ENCODE measurements around the gene VAV2. TPM values are rescaled to one million over a fixed set of nuclear protein-coding genes. Genes with fewer than 3 reads are reported as not detected.

Gene VAV2
- total RNA-seq, 2 experiments from 2014 or later = 4.7 to 6.4 TPM

DNA sequence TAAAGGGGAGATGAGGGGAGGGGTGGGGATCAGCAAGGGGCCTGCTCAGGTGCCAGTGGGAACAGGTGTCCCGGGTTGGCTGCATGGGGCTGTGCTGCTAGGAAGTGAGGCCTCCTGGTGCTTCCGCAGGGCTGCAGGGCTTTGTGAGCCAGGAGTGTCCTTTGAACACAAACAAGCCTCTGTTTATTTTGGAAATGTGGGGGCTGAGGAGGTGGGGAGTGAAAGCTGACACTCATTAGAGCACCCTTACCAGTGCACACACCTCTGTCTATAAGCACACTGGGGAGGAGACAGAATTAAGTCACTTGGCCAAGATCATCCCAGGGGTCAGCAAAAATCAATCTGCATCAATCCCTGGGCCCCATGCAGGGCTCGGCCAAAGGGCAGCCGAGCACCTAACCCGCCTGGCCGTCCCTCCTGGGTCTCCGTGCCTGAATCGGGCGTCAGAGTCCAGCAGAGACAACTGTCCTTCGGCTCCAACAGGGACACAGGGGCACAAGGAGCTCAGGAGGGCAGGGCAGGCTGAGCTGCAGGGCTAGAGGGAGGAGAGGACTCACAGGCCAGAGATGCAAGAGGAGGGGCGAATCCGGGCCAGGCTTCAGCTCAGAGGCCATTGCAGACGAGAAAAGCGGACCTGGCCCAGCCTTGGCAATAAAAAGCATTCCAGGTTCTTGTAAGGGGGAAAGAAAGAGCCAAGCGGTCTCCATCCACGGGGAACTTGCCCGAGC is 99.8 kb downstream of the VAV2 start:
- Mint-ChIP-seq H3K4me1 (no peaks in the 10 kb centered on the region), H3K27me3 (no peaks in the 10 kb centered on the region), H3K4me3 (no peak overlapping the region), H3K9me3 (no peaks in the 10 kb centered on the region), H3K36me3 (no peaks in the 10 kb centered on the region), H3K27ac (no peak overlapping the region)
- DNase-seq = no peak
- POLR2A ChIA-PET = no interaction called here
- ATAC-seq (ENCODE audit: low read depth) = no peak

DNA sequence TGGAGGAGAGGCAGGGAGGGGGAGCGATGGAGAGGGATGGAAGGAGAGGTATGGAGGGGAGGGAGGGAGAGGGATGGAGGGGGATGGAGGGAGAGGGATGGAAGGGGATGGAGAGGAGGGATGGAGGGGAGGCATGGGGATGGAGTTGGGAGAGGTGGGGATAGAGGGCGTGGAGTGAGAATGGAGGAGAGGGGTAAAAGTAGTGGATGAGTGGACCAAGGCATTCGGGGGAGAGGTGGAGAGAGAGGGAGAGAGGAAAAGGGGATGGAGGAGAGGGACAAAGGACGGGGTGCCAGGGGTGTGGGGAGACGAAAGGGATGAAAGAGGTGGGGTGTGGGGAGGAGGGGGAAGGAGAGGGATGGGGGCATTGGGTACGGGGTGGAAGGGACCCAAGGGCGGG is 100.4 kb downstream of the VAV2 start:
- POLR2A ChIA-PET = no interaction called here
- Mint-ChIP-seq H3K4me3 (no peak overlapping the region), H3K27me3 (no peaks in the 10 kb centered on the region), H3K36me3 (no peaks in the 10 kb centered on the region), H3K4me1 (no peaks in the 10 kb centered on the region), H3K27ac (no peak overlapping the region), H3K9me3 (no peaks in the 10 kb centered on the region)
- DNase-seq (no peak), ATAC-seq (ENCODE audit: low read depth) (no peak)

GRCh38 chr9:133890583-133890982 is 101.5 kb downstream of the VAV2 start:
- POLR2A ChIA-PET = interaction anchor here (0.6 kb wide), 1 partner anchor 73 kb away, joined by 4 read pairs; no protein-coding TSS in a partner anchor

DNA sequence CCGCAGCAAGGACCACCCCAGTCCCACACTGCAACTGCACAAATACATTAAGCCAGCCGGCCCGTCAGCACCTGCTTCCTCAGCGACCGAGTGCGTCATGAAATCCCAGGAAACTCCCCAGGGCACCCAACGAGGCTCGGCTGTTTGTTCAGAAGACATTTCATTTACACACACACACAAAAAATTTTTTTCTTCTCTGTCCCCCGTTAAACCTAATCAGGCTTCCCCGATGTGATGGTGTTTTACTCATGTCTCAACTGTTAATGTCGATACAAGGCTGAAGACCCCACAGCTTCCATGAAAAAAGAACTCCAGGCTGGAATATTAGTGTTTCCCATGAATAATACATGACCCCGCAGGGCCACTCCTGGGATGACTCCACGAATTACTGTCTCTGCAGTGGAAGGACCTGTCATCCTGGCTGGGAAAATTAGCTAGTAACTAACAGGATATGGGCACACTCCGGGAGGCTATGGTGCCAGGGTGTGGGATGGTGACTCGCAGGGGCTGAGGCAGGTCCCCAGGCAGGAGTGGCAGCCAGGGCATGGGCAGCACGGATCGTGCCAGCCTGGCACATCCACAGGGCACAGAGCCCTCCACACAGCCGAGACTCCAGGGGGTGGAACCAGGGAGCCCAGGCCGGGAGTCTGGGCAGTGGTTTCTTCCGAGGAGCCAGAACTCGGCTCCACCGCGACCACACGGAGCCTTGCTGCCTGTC is 102.4 kb downstream of the VAV2 start:
- Mint-ChIP-seq H3K36me3 (no peaks in the 10 kb centered on the region), H3K27ac (no peak overlapping the region), H3K4me3 (no peak overlapping the region), H3K9me3 (no peaks in the 10 kb centered on the region), H3K4me1 (no peaks in the 10 kb centered on the region), H3K27me3 (peaks cover 2% of the 10 kb centered on the region)
- DNase-seq (no peak), ATAC-seq (ENCODE audit: low read depth) (no peak)
- POLR2A ChIA-PET = no interaction called here

More at GRCh38 chr9:133890583-133890982, 101.5 kb downstream of the VAV2 start:
- Mint-ChIP-seq H3K27ac (no peak overlapping the region), H3K4me1 (no peaks in the 10 kb centered on the region), H3K27me3 (peaks cover 2% of the 10 kb centered on the region), H3K4me3 (no peak overlapping the region), H3K9me3 (no peaks in the 10 kb centered on the region), H3K36me3 (no peaks in the 10 kb centered on the region)
- no peak for ATAC-seq (ENCODE audit: low read depth)
- no peak for DNase-seq

- H3K27ac Mint-ChIP-seq = no peak overlapping the region
- POLR2A ChIA-PET = no interaction called here
- no peaks in the 10 kb centered on the region for H3K4me1 Mint-ChIP-seq
- no peaks in the 10 kb centered on the region for H3K36me3 Mint-ChIP-seq
- H3K27me3 Mint-ChIP-seq = peaks cover 2% of the 10 kb centered on the region
- H3K4me3 Mint-ChIP-seq = no peak overlapping the region
- no peak for DNase-seq
- no peaks in the 10 kb centered on the region for H3K9me3 Mint-ChIP-seq
- ATAC-seq (ENCODE audit: low read depth) = no peak
Measured at GRCh38 chr9:133888809-133889491, 103.2 kb downstream of the VAV2 start.

- POLR2A ChIA-PET = no interaction called here
- Mint-ChIP-seq H3K36me3 (no peaks in the 10 kb centered on the region), H3K4me3 (no peak overlapping the region), H3K27ac (no peak overlapping the region), H3K4me1 (no peaks in the 10 kb centered on the region), H3K9me3 (no peaks in the 10 kb centered on the region), H3K27me3 (peaks cover 2% of the 10 kb centered on the region)
- no peak for ATAC-seq (ENCODE audit: low read depth)
- no peak for DNase-seq
Measured at GRCh38 chr9:133888048-133888808, 103.9 kb downstream of the VAV2 start.

- no peak overlapping the region for H3K4me3 Mint-ChIP-seq
- H3K27ac Mint-ChIP-seq = no peak overlapping the region
- ATAC-seq (ENCODE audit: low read depth) (no peak), DNase-seq (no peak)
- POLR2A ChIA-PET = no interaction called here
- no peaks in the 10 kb centered on the region for H3K4me1 Mint-ChIP-seq
- H3K36me3 Mint-ChIP-seq = no peaks in the 10 kb centered on the region
- H3K27me3 Mint-ChIP-seq = peaks cover 2% of the 10 kb centered on the region
- H3K9me3 Mint-ChIP-seq = no peaks in the 10 kb centered on the region
Measured at GRCh38 chr9:133887540-133888047, 104.5 kb downstream of the VAV2 start.

DNA sequence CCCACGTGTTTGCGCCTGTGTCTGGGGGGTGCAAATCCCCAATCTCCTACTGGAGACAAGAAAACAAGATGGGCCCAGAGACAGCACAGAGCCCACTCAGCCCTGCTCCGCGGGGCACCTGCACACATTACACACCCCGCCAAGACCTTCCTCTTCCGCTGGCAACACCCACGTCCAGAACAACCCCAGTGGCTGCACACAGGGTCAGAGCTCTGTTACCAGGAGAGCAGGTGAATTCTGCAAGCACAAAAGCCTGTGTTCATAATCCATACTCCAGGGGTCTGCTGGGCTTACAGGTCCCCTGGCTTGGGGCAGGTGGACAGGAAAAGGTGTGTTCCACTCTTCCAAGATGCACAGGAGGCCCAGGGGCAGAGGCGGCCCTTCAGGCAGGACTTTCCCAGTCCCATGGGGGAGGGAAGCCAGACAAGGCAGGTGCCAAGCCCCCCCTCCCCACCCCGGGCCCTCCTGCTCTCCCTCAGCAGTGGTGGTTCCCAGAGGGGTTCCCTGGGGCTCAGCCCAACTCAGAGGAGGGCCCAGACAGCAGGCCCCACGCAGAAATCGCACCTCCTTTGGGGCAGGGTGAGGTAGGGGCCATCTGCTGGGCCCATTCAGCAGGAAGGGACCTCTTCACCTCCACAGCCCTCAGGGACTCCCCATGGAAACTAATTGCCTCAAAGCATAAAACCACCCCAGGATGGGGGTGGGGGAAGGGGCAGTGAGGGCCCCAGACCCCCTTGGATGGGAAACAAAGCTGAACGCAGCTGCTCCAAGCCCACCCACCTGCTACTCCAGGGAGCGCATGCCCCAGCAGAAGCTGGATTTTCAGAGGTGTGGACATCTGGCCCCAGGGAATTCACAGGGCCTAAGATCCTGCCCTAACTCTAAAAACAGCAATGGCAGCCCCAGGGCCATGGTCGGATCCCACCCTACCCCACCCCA is 105.3 kb downstream of the VAV2 start:
- ATAC-seq (ENCODE audit: low read depth) (no peak), DNase-seq (no peak)
- H3K27ac Mint-ChIP-seq = no peak overlapping the region
- no peak overlapping the region for H3K4me3 Mint-ChIP-seq
- POLR2A ChIA-PET = no interaction called here
- H3K36me3 Mint-ChIP-seq = no peaks in the 10 kb centered on the region
- H3K27me3 Mint-ChIP-seq = peaks cover 2% of the 10 kb centered on the region
- H3K9me3 Mint-ChIP-seq = no peaks in the 10 kb centered on the region
- H3K4me1 Mint-ChIP-seq = no peaks in the 10 kb centered on the region

DNA sequence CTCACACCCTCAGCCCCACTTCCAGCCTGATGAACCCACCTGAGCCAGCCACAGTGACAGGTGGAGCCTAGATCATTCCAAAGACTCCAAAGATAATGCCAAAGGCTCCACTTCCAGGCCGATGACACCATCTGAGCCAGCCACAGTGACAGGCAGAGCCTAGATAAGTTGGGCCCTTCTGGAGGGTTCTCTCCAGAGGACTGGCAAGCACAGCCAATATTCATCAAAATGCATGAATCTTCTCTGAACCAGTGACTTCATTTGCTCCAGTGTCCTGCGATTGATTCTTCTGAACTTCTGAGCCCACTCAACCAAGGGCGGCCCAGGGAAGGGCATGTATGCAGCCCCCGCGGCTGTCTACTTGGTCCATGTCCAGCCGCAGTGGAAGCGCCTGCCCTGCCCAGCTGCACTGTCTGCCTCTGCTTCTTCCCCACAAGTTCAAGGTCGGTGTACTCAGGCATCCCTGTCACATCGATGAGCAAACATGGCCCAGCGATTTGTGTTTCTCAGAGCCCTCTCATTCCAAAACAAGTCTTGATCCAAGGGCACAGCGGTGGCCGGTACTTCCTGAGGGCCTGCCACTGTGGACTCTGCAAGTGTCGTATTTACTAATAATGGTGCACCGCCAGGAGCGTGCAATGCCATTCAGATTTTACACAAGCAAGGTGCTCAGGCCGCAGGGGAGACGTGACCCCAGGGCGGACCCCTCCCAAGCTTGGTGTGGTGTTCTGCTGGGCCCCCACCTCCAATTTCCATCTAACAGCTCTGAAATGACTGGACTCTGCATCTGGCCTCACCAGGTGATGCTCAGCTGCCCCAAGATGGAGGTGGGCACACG is 107.0 kb downstream of the VAV2 start:
- Mint-ChIP-seq H3K27me3 (peaks cover 2% of the 10 kb centered on the region), H3K4me3 (no peak overlapping the region), H3K4me1 (no peaks in the 10 kb centered on the region), H3K27ac (no peak overlapping the region), H3K9me3 (no peaks in the 10 kb centered on the region), H3K36me3 (no peaks in the 10 kb centered on the region)
- DNase-seq = no peak
- ATAC-seq (ENCODE audit: low read depth) = no peak
- POLR2A ChIA-PET = no interaction called here

- no peak overlapping the region for H3K27ac Mint-ChIP-seq
- no peaks in the 10 kb centered on the region for H3K9me3 Mint-ChIP-seq
- DNase-seq (no peak), ATAC-seq (ENCODE audit: low read depth) (no peak)
- peaks cover 2% of the 10 kb centered on the region for H3K27me3 Mint-ChIP-seq
- no peaks in the 10 kb centered on the region for H3K4me1 Mint-ChIP-seq
- H3K4me3 Mint-ChIP-seq = no peak overlapping the region
- POLR2A ChIA-PET = no interaction called here
- no peaks in the 10 kb centered on the region for H3K36me3 Mint-ChIP-seq
Measured at GRCh38 chr9:133882849-133883755, 109.0 kb downstream of the VAV2 start.

DNA sequence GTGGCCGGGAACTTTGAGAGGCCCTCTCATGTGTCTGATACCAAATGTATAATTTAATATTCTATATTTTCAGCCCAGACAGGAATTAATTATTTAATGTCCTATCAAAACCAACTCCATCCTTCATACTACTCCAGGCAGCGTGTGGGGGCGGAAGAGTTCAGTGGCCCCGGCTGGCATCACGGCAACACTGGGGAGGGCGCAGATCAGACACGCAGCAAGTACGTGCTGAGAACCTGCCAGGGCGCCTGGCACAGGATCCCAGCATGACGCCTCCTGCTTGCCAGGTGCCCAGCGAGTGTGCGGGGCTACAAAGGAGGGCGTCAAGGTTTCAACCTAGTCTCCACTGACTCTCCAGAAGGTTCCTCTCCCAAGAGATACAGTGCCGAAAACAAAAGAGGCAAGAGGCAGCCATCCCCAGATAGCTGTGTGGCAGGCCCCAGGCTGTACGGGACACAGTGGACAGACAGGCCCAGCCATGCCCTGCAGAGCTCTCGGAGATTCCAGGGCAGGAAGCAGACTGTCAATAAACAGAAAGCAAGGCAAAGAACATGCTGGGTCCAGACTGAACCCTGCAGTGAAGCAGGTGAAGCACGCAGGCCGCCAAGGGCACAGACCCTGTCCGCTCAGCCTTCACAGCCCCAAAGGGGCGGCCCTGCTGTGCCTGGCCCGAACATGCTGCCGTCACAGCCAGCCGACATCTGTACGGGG is 110.3 kb downstream of the VAV2 start:
- H3K4me3 Mint-ChIP-seq = no peak overlapping the region
- peaks cover 2% of the 10 kb centered on the region for H3K27me3 Mint-ChIP-seq
- H3K27ac Mint-ChIP-seq = no peak overlapping the region
- DNase-seq (no peak), ATAC-seq (ENCODE audit: low read depth) (no peak)
- POLR2A ChIA-PET = no interaction called here
- H3K4me1 Mint-ChIP-seq = no peaks in the 10 kb centered on the region
- no peaks in the 10 kb centered on the region for H3K36me3 Mint-ChIP-seq
- no peaks in the 10 kb centered on the region for H3K9me3 Mint-ChIP-seq

Measured in activated naive CD8-positive, alpha-beta T cell treated with anti-CD3 and anti-CD28 coated beads, Interleukin-2, amount 10 ng/mL, durations not matched to agents 7 days and 5 days (primary cell).